GM15510 (cell line): Measurements from ENCODE around the gene HAS3.

Experiments used
- POLR2A ChIP-seq: IDR thresholded peaks from 3 replicates; pipeline ENCODE4 v1.6.1; 2011; ENCODE audit warnings: borderline replicate concordance; ENCODE audit not compliant: insufficient read length; ENCODE audit errors: extremely low read depth

The HAS3 gene

GRCh38 chr16:69110406-69110805 lies 5.0 kb downstream of the HAS3 start:
- TF ChIP-seq POLR2A, result no peak

- no peak for TF ChIP-seq POLR2A
Measured at GRCh38 chr16:69111216-69111875, 5.9 kb downstream of the HAS3 start.

- TF ChIP-seq POLR2A, result no peak
Measured at GRCh38 chr16:69111876-69112230, 6.4 kb downstream of the HAS3 start.

- TF ChIP-seq POLR2A, result no peak
Measured at GRCh38 chr16:69112285-69113129, 7.1 kb downstream of the HAS3 start.

GRCh38 chr16:69113216-69113615 lies 7.8 kb downstream of the HAS3 start:
- no peak for TF ChIP-seq POLR2A

- TF ChIP-seq POLR2A, result no peak
Measured at GRCh38 chr16:69114346-69114975, 9.0 kb downstream of the HAS3 start.

- no peak for TF ChIP-seq POLR2A
Measured at GRCh38 chr16:69114976-69115355, 9.5 kb downstream of the HAS3 start.

GRCh38 chr16:69115361-69115760 lies 9.9 kb downstream of the HAS3 start:
- no peak for TF ChIP-seq POLR2A

GRCh38 chr16:69115837-69116236 lies 10.4 kb downstream of the HAS3 start:
- TF ChIP-seq POLR2A, result no peak

GRCh38 chr16:69116256-69116875 lies 10.9 kb downstream of the HAS3 start:
- no peak for TF ChIP-seq POLR2A

GRCh38 chr16:69116906-69117305 lies 11.5 kb downstream of the HAS3 start:
- no peak for TF ChIP-seq POLR2A

- no peak for TF ChIP-seq POLR2A
Measured at GRCh38 chr16:69118468-69118867, 13.0 kb downstream of the HAS3 start.

- TF ChIP-seq POLR2A, result no peak
Measured at GRCh38 chr16:69118994-69119393, 13.5 kb downstream of the HAS3 start.

- TF ChIP-seq POLR2A, result no peak
Measured at GRCh38 chr16:69119536-69119935, 14.1 kb downstream of the HAS3 start.

- no peak for TF ChIP-seq POLR2A
Measured at GRCh38 chr16:69120096-69120664, 14.7 kb downstream of the HAS3 start.

GRCh38 chr16:69123910-69124309 lies 18.5 kb downstream of the HAS3 start:
- no peak for TF ChIP-seq POLR2A

- TF ChIP-seq POLR2A, result no peak
Measured at GRCh38 chr16:69126221-69126620, 20.8 kb downstream of the HAS3 start.
